ENCODE measurements around the gene GTF2A1L. TPM values are rescaled to one million over a fixed set of nuclear protein-coding genes. Genes with fewer than 3 reads are reported as not detected.

Gene GTF2A1L
- total RNA-seq, 1 donor from 2014 or later = not detected

DNA sequence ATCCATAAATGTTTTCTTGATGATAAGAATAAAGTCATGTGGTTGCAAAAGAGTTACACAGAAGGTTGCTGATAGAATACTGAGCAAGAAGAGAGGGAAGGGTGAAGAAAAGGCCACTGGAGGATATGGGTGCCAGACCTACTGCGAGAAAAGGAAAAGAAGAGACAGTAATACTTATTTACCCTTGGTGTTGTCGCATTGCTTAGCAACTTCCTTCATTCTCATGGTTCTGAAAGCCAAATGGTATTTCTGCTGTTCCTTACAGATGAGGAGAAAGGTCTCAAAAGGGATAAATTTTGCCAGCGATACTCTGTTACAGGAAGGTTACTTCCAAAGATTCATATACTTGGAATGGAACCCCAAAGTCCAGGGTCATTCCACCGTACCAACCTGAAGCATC lies 75.4 kb downstream of the GTF2A1L start:
- Histone ChIP-seq H3K27ac (replicated peaks) (no peak overlapping the region), H3K27me3 (ENCODE audit: low read depth) (no peaks in the 10 kb centered on the region), H3K4me1 (no peaks in the 10 kb centered on the region), H3K9me3 (replicated peaks) (no peaks in the 10 kb centered on the region), H3K36me3 (no peaks in the 10 kb centered on the region), H3K4me3 (no peak overlapping the region)
- DNase-seq = no peak
- TF ChIP-seq, protein P1, sequence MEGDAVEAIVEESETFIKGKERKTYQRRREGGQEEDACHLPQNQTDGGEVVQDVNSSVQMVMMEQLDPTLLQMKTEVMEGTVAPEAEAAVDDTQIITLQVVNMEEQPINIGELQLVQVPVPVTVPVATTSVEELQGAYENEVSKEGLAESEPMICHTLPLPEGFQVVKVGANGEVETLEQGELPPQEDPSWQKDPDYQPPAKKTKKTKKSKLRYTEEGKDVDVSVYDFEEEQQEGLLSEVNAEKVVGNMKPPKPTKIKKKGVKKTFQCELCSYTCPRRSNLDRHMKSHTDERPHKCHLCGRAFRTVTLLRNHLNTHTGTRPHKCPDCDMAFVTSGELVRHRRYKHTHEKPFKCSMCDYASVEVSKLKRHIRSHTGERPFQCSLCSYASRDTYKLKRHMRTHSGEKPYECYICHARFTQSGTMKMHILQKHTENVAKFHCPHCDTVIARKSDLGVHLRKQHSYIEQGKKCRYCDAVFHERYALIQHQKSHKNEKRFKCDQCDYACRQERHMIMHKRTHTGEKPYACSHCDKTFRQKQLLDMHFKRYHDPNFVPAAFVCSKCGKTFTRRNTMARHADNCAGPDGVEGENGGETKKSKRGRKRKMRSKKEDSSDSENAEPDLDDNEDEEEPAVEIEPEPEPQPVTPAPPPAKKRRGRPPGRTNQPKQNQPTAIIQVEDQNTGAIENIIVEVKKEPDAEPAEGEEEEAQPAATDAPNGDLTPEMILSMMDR (IDR thresholded peaks at IDR 0.05; ENCODE audit: borderline replicate concordance) = no peak
- intact Hi-C loops (cut with micrococcal nuclease) = no loop called here

DNA sequence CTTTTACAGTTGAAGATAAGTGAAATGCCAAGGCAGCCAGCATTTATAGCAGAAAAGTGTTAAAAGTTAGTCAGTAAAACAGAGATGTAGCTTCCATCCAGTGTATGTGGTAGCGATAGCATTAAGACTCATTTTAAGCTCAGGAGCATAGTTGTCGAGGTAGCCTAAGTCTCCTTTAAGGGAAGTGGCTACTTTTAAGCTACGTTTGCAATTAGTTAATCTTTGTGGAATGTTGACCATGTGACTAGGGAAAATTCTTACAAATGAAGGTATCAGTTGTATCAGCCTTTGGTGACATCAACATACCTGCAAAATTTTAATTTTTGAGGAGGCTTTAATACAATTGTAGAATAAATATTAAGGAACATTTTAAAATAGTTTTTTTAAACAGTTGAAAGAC lies 76.0 kb downstream of the GTF2A1L start:
- no peak overlapping the region for H3K4me3 ChIP-seq
- intact Hi-C loops (cut with micrococcal nuclease) = no loop called here
- TF ChIP-seq, protein P1 (IDR thresholded peaks at IDR 0.05; ENCODE audit: borderline replicate concordance) = no peak
- H3K4me1 ChIP-seq = no peaks in the 10 kb centered on the region
- H3K27ac ChIP-seq (replicated peaks) = no peak overlapping the region
- H3K27me3 ChIP-seq (ENCODE audit: low read depth) = no peaks in the 10 kb centered on the region
- DNase-seq = no peak
- no peaks in the 10 kb centered on the region for H3K9me3 ChIP-seq (replicated peaks)
- no peaks in the 10 kb centered on the region for H3K36me3 ChIP-seq

DNA sequence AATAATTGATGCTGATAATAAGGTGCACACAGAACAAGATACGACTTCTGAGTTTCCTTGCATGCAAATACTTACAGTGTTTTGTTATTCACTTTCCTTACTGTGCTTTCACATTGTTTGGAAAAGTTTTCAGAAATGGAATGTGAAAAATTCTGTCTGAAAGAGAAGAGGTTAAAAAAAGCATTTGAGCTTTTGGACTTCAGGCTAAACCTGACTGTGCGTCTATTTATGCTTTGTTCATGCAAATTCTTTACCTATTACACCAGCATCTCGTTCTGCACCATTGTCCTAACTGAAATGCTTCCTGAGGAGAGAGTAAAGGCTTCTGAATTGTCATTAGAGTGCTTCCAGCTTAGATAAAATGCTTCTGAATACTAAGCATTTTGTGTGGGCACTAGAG lies 76.5 kb downstream of the GTF2A1L start:
- Histone ChIP-seq H3K4me1 (no peaks in the 10 kb centered on the region), H3K4me3 (no peak overlapping the region), H3K36me3 (no peaks in the 10 kb centered on the region), H3K27ac (replicated peaks) (no peak overlapping the region), H3K9me3 (replicated peaks) (no peaks in the 10 kb centered on the region), H3K27me3 (ENCODE audit: low read depth) (no peaks in the 10 kb centered on the region)
- DNase-seq = no peak
- TF ChIP-seq, protein P1 (IDR thresholded peaks at IDR 0.05; ENCODE audit: borderline replicate concordance) = no peak
- intact Hi-C loops (cut with micrococcal nuclease) = no loop called here

DNA sequence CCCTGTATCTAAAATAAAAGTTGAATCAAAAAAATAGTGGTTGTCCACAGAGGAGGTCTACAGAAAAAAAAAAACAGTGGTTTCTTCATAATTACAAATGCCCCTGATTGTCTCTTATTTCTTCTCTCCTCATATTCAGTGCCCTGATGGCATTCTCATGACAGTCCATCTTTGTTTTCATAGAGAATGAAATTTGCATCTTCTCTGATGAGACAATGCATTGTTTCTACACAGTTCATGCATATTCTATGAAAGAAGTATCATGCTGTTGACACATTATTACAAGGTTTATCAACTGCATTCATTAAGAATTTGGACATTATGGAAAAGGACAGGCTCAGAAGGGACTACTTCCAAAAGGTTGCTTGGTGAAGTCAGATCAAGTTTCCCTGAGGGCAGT lies 78.3 kb downstream of the GTF2A1L start:
- intact Hi-C loops (cut with micrococcal nuclease) = no loop called here
- no peaks in the 10 kb centered on the region for H3K9me3 ChIP-seq (replicated peaks)
- no peak overlapping the region for H3K4me3 ChIP-seq
- H3K4me1 ChIP-seq = no peaks in the 10 kb centered on the region
- TF ChIP-seq, protein P1 (IDR thresholded peaks at IDR 0.05; ENCODE audit: borderline replicate concordance) = no peak
- no peaks in the 10 kb centered on the region for H3K27me3 ChIP-seq (ENCODE audit: low read depth)
- no peaks in the 10 kb centered on the region for H3K36me3 ChIP-seq
- no peak overlapping the region for H3K27ac ChIP-seq (replicated peaks)
- no peak for DNase-seq

DNA sequence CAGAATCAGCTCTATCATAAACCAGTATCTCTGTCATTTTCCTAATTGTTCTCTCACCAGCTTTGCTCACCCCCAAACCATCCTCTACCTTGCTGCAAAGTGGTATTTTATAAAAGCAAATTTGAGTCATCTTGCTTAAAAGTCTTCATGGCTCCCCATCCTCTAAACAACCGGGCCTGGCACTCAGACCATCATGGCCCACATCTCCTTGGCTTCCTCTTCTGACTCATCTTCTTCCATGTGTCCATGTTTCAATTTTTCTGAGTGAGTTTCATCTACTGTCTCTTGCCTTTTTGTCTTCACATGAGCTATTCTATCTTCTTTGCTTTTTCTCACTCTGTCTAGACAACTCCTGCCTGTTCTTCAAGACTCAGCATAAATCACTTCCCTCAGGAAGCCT lies 79.2 kb downstream of the GTF2A1L start:
- no peaks in the 10 kb centered on the region for H3K4me1 ChIP-seq
- TF ChIP-seq, protein P1 (IDR thresholded peaks at IDR 0.05; ENCODE audit: borderline replicate concordance) = no peak
- H3K27ac ChIP-seq (replicated peaks) = no peak overlapping the region
- H3K36me3 ChIP-seq = no peaks in the 10 kb centered on the region
- H3K9me3 ChIP-seq (replicated peaks) = no peaks in the 10 kb centered on the region
- H3K27me3 ChIP-seq (ENCODE audit: low read depth) = no peaks in the 10 kb centered on the region
- no peak overlapping the region for H3K4me3 ChIP-seq
- DNase-seq = no peak
- intact Hi-C loops (cut with micrococcal nuclease) = no loop called here
